HepG2 (cell line): ENCODE results near the gene DPH3. TPM values are rescaled to one million over a fixed set of nuclear protein-coding genes. Genes with fewer than 3 reads are reported as not detected.

Source experiments
- ATRX ChIP-seq: sonication (generic); formaldehyde crosslinking; IDR thresholded peaks from 2 replicates; pipeline ENCODE4 v1.4.0; 2020; ENCODE audit warnings: missing genetic modification reagents, borderline replicate concordance
- CBFB ChIP-seq: sonication (generic); formaldehyde crosslinking; IDR thresholded peaks from 2 replicates; pipeline ENCODE4 v1.4.0; 2020; ENCODE audit warnings: missing genetic modification reagents
- CCDC6 ChIP-seq: sonication (generic); formaldehyde crosslinking; IDR thresholded peaks from 2 replicates; pipeline ENCODE4 v1.8.1; 2022; ENCODE audit warnings: mild to moderate bottlenecking, missing genetic modification reagents, moderate library complexity
- FOXA1 ChIP-seq, 2 experiments: fragments of 450-650 bp in 1 of 2; sonication (generic) in 1 of 2; formaldehyde crosslinking in 1 of 2; IDR thresholded peaks; 2 replicates each; pipeline versions ENCODE4 v1.4.0 to v1.6.1; 2016 to 2020; ENCODE audit warnings: missing genetic modification reagents in 1 of 2
- FOXM1 ChIP-seq: sonication (generic); formaldehyde crosslinking; IDR thresholded peaks from 2 replicates; pipeline ENCODE4 v1.5.0; 2020; ENCODE audit warnings: missing genetic modification reagents
- HDAC1 ChIP-seq: sonication (generic); formaldehyde crosslinking; IDR thresholded peaks from 2 replicates; pipeline ENCODE4 v1.5.1; 2020; ENCODE audit warnings: mild to moderate bottlenecking, missing genetic modification reagents
- MXD3 ChIP-seq: IDR thresholded peaks from 2 replicates; pipeline ENCODE4 v1.6.1; 2016; ENCODE audit warnings: mild to moderate bottlenecking, missing biosample characterization, missing genetic modification reagents
- NBN ChIP-seq: fragments of 450-650 bp; conservative IDR thresholded peaks from 2 replicates; pipeline ENCODE4 v1.6.1; 2017
- NR2F6 ChIP-seq, 2 experiments: IDR thresholded peaks; 2 replicates each; pipeline ENCODE4 v1.6.1; 2016; ENCODE audit warnings: antibody characterized with exemption in 1 of 2, mild to moderate bottlenecking in 1 of 2
- PHF20 ChIP-seq: sonication (generic); formaldehyde crosslinking; IDR thresholded peaks from 2 replicates; pipeline ENCODE4 v1.5.0; 2020; ENCODE audit warnings: mild to moderate bottlenecking, missing genetic modification reagents
- RNF2 ChIP-seq: fragments of 450-650 bp; conservative IDR thresholded peaks from 2 replicates; pipeline ENCODE4 v1.6.1; 2016; ENCODE audit warnings: low read depth
- SIX1 ChIP-seq: sonication (generic); formaldehyde crosslinking; IDR thresholded peaks from 2 replicates; pipeline ENCODE4 v1.4.0; 2020; ENCODE audit warnings: missing genetic modification reagents, borderline replicate concordance
- SNAPC4 ChIP-seq: sonication (generic); formaldehyde crosslinking; IDR thresholded peaks from 2 replicates; pipeline ENCODE4 v1.4.0; 2020; ENCODE audit warnings: mild to moderate bottlenecking, missing genetic modification reagents
- SPEN ChIP-seq: sonication (generic); formaldehyde crosslinking; IDR thresholded peaks from 2 replicates; pipeline ENCODE4 v1.5.1; 2020; ENCODE audit warnings: low read depth, mild to moderate bottlenecking, missing genetic modification reagents
- TBX2 ChIP-seq: sonication (generic); formaldehyde crosslinking; IDR thresholded peaks from 2 replicates; pipeline ENCODE4 v1.5.0; 2020; ENCODE audit warnings: missing genetic modification reagents, mild to moderate bottlenecking, borderline replicate concordance
- ZIK1 ChIP-seq: sonication (generic); formaldehyde crosslinking; IDR thresholded peaks from 2 replicates; pipeline ENCODE4 v1.5.0; 2020; ENCODE audit warnings: mild to moderate bottlenecking, low read depth, missing genetic modification reagents, borderline replicate concordance
- ZMAT3 ChIP-seq: sonication (generic); formaldehyde crosslinking; conservative IDR thresholded peaks from 2 replicates; pipeline ENCODE4 v1.7.0; 2021; ENCODE audit warnings: missing genetic modification reagents
- ZNF275 ChIP-seq: sonication (generic); formaldehyde crosslinking; IDR thresholded peaks from 2 replicates; pipeline ENCODE4 v1.8.0; 2022; ENCODE audit warnings: missing genetic modification reagents, mild to moderate bottlenecking, inconsistent platforms, borderline replicate concordance
- ZNF674 ChIP-seq: sonication (generic); formaldehyde crosslinking; IDR thresholded peaks from 2 replicates; pipeline ENCODE4 v1.5.0; 2020; ENCODE audit warnings: low read depth, mild to moderate bottlenecking, missing genetic modification reagents
- polyA plus RNA-seq, 8 experiments: library from polyadenylated mRNA; depleted of rRNA in 3 of 8; stranded (reverse) in 7 of 8; unstranded in 1 of 8; fragments of >200 nt; fragmentation: Illumina TruSeq in 4 of 8; extraction: Trizol in 4 of 8; gene quantifications; 2 replicates each; pipeline versions ENCODE4 v1.2.1 to v1.2.3, GENCODE V29; 2011 to 2016; ENCODE audit warnings: low read depth in 4 of 8, missing spikeins in 1 of 8, mixed read lengths in 1 of 8; ENCODE audit not compliant: insufficient read depth in 1 of 8
- total RNA-seq, 5 experiments: library from RNA; depleted of rRNA; stranded (reverse); fragments of >200 nt; fragmentation: Illumina TruSeq; extraction: Trizol; gene quantifications; 2 replicates each; pipeline ENCODE4 v1.2.3, GENCODE V29; 2016; ENCODE audit warnings: low read depth in 1 of 5
- TF ChIP-seq, protein P1 (sequence below): sonication (generic); formaldehyde crosslinking; IDR thresholded peaks from 2 replicates; pipeline ENCODE4 v1.8.0; 2022; ENCODE audit warnings: mild to moderate bottlenecking, missing genetic modification reagents, moderate library complexity

DPH3 gene
- total and polyA plus RNA-seq, 2 of the 13 experiments (the other 11 are each of a cell fraction or from before 2014, with no cell fraction given), result 18.3 to 21.6 TPM

- TF ChIP-seq CBFB (CRISPR knock-in tag), result no peak; the same call in 1 of the 2 replicates
- TF ChIP-seq ZIK1 (CRISPR knock-in tag), result no peak
- TF ChIP-seq NBN, result no peak
- 0 out of 2 replicates have a peak, but pooled peaks have one; percentile 42 for TF ChIP-seq RNF2
- peak; percentile 99 for TF ChIP-seq PHF20 (CRISPR knock-in tag)
- no peak for TF ChIP-seq MXD3 (CRISPR knock-in tag)
- TF ChIP-seq TBX2 (CRISPR knock-in tag), result peak; percentile 43
- no peak for TF ChIP-seq ATRX (CRISPR knock-in tag)
- peak; percentile 55; the same call in 1 of the 2 replicates for TF ChIP-seq CCDC6
- TF ChIP-seq HDAC1 (CRISPR knock-in tag), result peak; percentile 99
- no peak for TF ChIP-seq ZMAT3 (CRISPR knock-in tag)
- peak; percentile 25; the same call in 1 of the 2 replicates for TF ChIP-seq NR2F6 (IDR thresholded peaks at IDR 0.05)
- TF ChIP-seq NR2F6 (CRISPR knock-in tag; IDR thresholded peaks at IDR 0.05), result 0 out of 2 replicates have a peak, but pooled peaks have one; percentile 33
- TF ChIP-seq SIX1, result no peak; the same call in 1 of the 2 replicates
- no peak for TF ChIP-seq FOXA1 (IDR thresholded peaks at IDR 0.05)
- no peak for TF ChIP-seq FOXA1 (CRISPR knock-in tag; IDR thresholded peaks at IDR 0.05)
- TF ChIP-seq SNAPC4, result 0 out of 2 replicates have a peak, but pooled peaks have one; percentile 44
- TF ChIP-seq SPEN, result peak; percentile 92
- no peak for TF ChIP-seq FOXM1 (CRISPR knock-in tag)
- no peak for TF ChIP-seq ZNF275 (CRISPR knock-in tag)
- TF ChIP-seq, protein P1, sequence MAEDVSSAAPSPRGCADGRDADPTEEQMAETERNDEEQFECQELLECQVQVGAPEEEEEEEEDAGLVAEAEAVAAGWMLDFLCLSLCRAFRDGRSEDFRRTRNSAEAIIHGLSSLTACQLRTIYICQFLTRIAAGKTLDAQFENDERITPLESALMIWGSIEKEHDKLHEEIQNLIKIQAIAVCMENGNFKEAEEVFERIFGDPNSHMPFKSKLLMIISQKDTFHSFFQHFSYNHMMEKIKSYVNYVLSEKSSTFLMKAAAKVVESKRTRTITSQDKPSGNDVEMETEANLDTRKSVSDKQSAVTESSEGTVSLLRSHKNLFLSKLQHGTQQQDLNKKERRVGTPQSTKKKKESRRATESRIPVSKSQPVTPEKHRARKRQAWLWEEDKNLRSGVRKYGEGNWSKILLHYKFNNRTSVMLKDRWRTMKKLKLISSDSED, result no peak
- no peak for TF ChIP-seq ZNF674 (CRISPR knock-in tag)
These were observed at the start of gene DPH3, which contains the start of gene OXNAD1 (continued) for GRCh38 chr3:16264708-16265454.
